ENCODE measurements around the gene ABI3BP.

The ABI3BP gene

GRCh38 chr3:100941451-100941850 lies 51.8 kb downstream of the ABI3BP start:
- DNase-seq = no peak

- DNase-seq = no peak
These were observed 52.2 kb downstream of the ABI3BP start for GRCh38 chr3:100941041-100941440.

DNA sequence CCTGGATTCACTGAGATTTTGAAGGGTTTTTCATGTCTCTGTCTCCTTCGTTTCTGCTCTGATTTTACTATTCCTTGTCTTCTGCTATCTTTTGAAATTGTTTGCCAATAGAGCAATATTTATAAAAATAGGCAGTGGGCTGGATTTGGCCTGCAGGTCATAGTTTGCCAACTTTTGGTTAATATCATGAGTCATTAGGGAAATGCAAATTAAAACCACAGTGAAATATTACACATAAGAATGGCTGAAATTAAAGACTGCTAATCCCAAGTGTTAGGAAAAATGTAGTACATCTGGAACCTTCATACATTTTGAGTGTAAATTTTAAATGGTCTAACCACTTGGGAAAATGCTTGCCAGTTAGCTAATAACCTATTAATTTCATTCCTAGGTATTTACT lies 56.3 kb downstream of the ABI3BP start:
- no peak for DNase-seq

GRCh38 chr3:100932491-100932890 lies 60.7 kb downstream of the ABI3BP start:
- DNase-seq = no peak

- no peak for DNase-seq
These were observed 64.4 kb downstream of the ABI3BP start for GRCh38 chr3:100928638-100929428.

- DNase-seq = no peak
These were observed 65.4 kb downstream of the ABI3BP start for GRCh38 chr3:100927775-100928174.

DNA sequence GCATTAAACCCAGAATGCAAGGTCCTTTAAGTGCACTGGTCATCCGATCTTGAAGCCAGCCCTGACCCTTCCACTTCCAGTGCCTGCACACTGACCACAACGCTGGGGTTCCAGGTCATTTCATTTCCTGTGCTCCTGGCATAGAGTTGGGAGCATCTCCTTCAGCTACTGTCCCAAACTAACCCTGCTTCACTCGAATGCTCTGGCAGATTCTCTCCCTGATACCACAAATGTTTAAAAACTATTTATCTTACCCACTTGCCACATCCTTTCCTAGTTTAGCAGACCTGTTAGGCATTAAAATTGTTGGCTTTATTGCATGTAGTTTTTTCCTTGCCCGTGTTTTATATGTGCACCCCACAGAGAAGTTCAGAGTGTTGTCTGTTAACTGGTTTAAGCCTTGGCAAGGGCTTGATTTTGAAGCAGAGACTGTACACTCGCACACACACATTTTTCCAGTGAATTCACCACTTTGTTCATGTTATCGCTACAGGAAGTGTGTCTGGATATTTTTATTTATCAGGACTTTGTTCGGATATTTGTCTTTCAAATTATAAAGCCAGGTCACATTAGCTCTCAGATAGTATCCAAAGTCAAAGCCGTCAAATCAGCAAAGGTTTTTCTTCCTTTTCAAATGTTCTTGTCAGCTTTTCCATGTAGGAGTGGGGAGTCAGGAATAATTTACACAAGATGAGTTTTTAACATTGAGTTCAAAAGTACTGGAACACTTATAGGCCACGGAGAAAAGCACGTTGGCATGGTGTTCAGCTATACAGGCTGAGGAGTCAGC lies 77.3 kb downstream of the ABI3BP start:
- no peak for DNase-seq

DNA sequence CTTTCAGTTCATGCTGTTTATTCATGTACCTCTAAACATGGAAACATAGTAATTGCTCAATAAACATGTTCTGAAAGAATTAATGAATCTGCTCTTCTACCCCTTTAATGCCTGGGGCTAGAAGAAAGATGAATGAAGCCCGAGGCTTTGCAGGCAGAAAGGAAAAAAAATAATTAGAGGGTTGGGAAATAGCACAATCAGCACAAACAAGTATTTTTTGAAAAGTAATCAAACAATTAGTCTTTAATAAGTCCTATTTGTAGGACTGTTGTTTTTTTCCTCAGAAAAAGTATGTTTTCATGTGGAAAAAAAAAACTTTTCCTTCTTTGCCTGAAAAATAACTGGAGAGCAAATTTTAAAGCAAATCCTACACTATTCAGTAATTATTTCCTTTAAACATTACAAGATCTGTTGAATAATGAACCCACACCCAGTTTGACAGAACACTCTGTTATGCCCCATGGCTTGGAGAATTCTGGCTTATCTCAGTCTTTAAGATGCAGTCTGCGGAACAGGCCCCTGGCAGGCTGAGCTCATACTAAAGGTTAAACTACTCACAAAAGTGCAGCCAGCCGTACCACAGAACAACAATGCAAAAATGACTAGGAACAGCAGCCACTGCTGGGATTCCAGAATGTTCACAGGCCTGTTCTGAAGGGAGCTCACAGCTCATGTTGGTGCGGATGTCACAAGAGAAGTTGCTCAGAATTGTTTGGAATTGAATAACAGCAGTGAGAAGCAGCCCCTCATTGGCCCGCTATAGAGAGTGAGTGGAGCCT lies 79.2 kb downstream of the ABI3BP start:
- no peak for DNase-seq

DNA sequence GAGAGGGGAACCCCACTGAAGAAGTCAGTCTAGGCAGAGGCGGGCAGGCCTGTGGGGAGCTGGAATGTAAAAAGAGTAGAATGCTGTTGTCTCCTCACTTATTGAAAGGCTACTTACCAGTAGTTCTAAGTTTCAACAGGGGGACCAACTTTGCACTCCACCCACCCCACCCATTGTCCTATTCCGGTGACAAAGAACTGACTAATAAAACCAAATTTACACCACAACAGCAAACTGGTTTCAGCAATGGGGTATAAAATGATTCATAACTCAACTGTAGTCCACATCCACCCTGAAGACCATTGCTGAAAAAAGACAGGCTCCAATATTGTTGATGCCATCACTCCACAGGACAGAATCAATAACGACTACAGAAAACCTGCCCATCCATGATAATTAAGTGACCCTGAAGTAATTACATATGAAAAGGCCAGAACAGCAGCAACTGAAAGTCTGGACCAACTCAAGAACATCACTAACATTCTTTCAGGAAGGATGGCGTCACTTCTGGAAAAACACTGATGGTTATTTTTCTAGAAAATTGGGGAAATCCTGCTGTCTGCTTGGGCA lies 80.2 kb downstream of the ABI3BP start:
- DNase-seq = no peak

DNA sequence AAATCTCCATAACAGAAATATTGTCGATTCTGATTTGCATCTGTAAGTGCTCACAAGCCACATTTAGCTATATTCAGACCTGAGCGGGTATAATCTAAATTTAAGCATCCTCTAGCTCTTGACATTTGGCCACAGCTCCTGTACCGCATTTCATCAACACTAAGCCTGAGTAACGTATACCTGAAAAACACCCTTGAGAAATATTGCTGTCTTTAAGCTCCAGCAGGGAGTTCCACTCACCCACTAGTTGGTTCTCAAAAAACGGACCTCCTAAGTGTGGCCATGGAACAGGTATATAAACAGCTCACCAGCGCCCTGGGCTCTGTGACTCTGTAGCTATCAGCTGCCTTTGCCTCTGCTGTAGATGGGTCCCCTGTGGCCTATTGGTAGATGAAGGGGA lies 80.7 kb downstream of the ABI3BP start:
- DNase-seq = no peak

DNA sequence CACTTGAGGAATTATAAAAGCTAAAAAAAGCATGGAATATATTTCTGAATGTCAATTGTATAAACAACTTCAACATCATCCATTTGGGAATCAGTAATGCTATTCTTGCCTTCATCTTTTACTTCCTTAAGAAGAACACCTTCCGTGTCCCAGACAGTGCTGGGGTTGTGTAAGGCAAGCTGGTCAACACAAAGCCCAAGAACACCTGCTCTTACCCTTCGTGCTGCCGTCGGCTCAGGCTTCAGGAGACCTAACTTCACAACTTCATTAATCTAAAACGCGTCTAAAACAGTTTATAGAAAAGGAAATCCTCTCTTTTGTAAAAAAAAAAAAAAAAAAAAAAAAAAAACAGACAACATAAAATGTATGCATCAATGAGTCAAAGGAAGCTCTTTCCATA lies 81.3 kb downstream of the ABI3BP start:
- DNase-seq = no peak

DNA sequence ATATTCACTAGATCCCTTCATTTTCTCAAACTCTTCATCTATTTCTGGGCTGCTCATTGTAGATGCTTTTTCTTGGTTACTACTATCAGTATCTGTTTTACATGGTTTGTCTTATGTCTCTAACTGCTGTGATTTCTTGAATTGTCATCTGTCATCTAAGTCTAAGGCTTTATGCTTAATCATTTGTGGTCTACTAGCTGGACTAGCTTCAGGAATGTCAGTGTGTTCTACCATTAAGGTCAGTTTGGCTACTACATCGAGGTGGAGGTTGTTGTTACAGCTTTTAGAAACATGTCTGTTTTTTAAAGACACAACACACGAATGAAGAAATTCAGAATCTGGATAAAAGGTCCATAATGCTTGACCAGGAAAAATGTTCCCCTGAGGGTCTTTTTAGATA lies 82.2 kb downstream of the ABI3BP start:
- DNase-seq = no peak

DNA sequence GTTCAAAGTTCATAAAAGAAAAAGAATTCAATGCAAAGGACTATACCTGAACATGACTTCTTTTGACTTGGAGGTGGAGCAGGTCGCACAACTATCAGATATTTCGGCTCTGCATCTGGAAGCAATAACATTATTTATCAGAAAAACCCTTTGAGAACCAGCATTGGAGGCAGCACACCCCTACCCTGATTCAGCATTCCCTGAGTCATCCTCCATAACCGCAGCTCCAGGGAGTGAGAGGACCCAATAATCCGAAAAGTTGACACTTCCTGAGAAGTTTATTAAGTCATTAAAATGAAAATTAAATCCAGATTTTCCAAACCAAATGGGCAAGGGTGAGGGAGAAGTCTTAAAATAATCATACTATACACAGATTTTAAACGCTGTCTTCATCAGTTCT lies 90.6 kb downstream of the ABI3BP start:
- DNase-seq = no peak

GRCh38 chr3:100900671-100901335 lies 92.4 kb downstream of the ABI3BP start:
- DNase-seq = no peak

DNA sequence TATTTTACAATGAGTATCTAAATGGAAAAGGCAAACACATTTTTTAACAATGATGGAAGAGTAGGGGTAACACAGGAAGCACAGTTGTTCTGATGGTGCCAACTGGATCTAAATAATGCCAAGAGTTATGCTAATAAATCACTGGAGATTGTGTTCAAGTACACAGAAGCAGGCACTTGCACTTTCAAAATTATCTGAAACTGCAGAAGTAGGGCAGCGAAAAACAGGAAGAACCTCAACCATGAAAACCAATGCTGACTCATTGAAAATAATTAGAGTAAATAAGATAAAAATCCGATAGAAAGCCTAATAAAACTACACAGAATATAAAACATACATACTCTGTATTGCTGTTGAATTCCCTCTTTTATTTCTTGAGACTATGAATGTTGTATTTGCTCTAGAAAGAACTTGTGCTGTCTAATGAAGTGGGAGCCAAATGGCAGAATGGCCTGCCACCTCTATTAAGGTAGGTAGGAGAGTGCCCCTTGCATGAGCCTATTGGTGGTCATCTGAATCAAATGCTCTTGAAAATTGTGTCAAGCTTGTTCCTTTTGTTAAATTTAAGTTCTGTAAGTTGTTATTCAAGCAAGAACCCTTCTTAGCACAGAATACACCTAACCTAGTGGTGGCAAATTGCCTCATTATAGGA lies 93.7 kb downstream of the ABI3BP start:
- no peak for DNase-seq

DNA sequence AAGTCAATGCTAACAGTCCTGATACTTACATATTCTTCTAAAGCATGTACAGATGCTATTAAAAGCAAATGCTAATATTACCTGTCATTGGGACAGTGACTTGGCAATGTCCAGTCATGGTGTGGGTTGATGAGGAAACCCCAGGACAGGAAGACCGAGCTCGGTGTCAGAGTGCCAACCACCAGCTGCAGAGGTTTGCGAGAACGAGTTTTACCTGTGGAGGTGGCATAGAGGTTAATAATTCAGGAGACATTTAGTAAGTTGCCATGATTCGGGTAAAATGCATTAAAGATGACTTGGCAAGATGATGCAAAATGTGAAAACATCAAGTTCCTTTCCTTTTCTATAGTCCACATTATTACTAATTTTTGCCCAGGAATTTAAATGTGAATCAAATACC lies 94.5 kb downstream of the ABI3BP start:
- no peak for DNase-seq

GRCh38 chr3:100896994-100897393 lies 96.2 kb downstream of the ABI3BP start:
- no peak for DNase-seq

GRCh38 chr3:100893590-100893989 lies 99.6 kb downstream of the ABI3BP start:
- DNase-seq = no peak

DNA sequence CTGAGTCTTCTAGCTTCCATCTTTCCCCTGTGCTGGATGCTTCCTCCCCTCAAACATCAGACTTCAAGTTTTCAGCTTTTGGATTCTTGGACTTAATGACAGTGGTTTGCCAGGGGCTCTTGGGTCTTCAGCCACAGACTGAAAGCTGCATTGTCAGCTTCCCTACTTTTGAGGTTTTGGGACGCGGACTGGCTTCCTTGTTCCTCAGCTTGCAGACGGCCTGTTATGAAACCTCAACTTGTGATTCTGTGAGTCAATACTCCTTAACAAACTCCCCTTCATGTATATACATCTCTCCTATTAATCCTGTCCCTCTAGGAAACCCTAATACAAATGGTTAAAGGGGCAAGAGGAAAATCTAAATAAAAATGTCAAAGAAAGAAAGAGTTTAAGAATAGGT lies 100.1 kb downstream of the ABI3BP start:
- DNase-seq = no peak

DNA sequence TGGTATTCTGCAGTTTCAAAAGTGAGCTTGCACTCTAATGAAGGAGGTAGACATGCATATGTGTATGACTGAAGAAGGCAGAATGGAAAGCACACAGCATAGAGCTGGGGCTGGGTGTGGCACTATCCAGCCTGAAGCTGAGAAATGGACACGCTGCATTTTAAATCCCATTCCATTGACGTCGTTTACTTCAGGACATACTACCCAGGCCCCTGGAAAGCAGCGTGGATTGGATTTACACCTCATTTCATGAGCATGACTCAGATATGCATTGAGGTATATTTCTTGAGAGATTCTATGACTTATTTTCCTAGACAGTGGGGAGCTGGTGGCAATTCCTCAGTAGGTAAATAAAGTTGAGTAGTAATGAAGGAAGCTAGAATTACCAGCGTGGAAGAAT lies 101.4 kb downstream of the ABI3BP start:
- DNase-seq = no peak

DNA sequence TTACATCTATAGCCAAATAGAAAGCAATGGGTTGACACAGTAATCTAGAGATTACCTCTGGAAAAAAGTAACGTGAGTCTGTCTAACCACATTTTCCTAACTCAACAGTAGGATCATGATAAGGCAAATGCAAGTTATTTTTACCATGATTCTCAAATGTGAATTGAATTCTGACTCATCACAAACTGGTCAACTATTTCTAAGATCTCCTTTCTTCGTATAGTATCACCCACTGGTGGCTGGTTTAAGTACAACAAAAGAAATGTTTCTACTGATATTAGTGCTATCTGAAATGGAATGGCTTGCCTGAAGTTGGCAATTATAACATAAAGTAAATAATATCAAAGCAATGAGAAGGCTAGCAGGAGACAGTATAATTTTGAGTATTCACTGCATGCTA lies 102.2 kb downstream of the ABI3BP start:
- DNase-seq = no peak

- DNase-seq = no peak
These were observed 104.3 kb downstream of the ABI3BP start for GRCh38 chr3:100888881-100889280.
